Left renal cortex interstitium (tissue), 4 donors: ENCODE results near the gene SMAD4. TPM values are rescaled to one million over a fixed set of nuclear protein-coding genes. Genes with fewer than 3 reads are reported as not detected.

Experiments used
- polyA plus RNA-seq, 4 donors: library from polyadenylated mRNA; unstranded; fragments of 120-200 nt; gene quantifications; one replicate each; pipeline ENCODE4 v1.2.1, GENCODE V29; 2013; ENCODE audit not compliant: insufficient read length in 4 of 4

Gene SMAD4
- polyA plus RNA-seq, 4 donors, result 149 to 171 (median 160) TPM

Other genes with a start within 250 kb of the SMAD4 start
- 1 to 10 TPM; 2.2 to 2.7 (median 2.4) TPM for gene MRO, start 210.2 kb upstream of the SMAD4 start, polyA plus RNA-seq
- gene ME2, start 151.1 kb upstream of the SMAD4 start, polyA plus RNA-seq, result 10 to 100 TPM; 33.8 to 38.0 (median 36.4) TPM
- gene ELAC1, start 62.2 kb upstream of the SMAD4 start, polyA plus RNA-seq, result 10 to 100 TPM; 15.4 to 17.9 (median 17.0) TPM
- gene MEX3C, start 167.5 kb downstream of the SMAD4 start, polyA plus RNA-seq, result 10 to 100 TPM; 61.0 to 74.4 (median 70.5) TPM